Endothelial cell of umbilical vein (primary cell): ENCODE measurements around the gene ESRRA. TPM values are rescaled to one million over a fixed set of nuclear protein-coding genes. Genes with fewer than 3 reads are reported as not detected.
A peak's percentile ranks its signal among the peaks of the same experiment; 100 is the strongest.

Experiments used
- BruUV-seq: library from RNA; stranded (reverse); fragments of 400-500 nt; replicated peaks from 2 replicates; lab custom pipeline; 2021; lab: Mats Ljungman, UMichigan
- CTCF ChIA-PET: fragments of 300-600, 350-600 bp; sonication (Branson Sonifier 250); formaldehyde crosslinking; loops from one replicate; lab custom pipeline; 2021; ENCODE audit warnings: antibody characterized with exemption, inconsistent platforms; lab: Charles Lee
- POLR2A ChIA-PET: fragments of 300-600, 350-600 bp; sonication (Branson Sonifier 250); formaldehyde crosslinking; loops from one replicate; lab custom pipeline; 2021; ENCODE audit warnings: antibody characterized with exemption, inconsistent platforms; lab: Charles Lee
- DNase-seq: peaks from one replicate; pipeline ENCODE4 v3.0.0-alpha.2; 2011; ENCODE audit warnings: low read depth, low spot score
- FAIRE-seq: peaks from 2 replicates; lab custom pipeline; 2011; peaks lifted over from hg19 to GRCh38; lab: Jason Lieb, UNC
- H2AFZ ChIP-seq: 2 replicates; pipeline ENCODE4 v1.6.0; 2012; ENCODE audit warnings: low read depth, low read length, control low read depth, inconsistent platforms
- H3K27ac ChIP-seq: 2 replicates; pipeline ENCODE4 v1.5.1; 2011; ENCODE audit warnings: low read depth, mild to moderate bottlenecking, control low read depth, low read length, moderate library complexity; ENCODE audit not compliant: insufficient read depth
- H3K27me3 ChIP-seq, 2 experiments: 2 replicates each; pipeline versions ENCODE4 v1.6.0 to v1.6.1; 2011; ENCODE audit warnings: low read length in 2 of 2, mixed read lengths in 1 of 2; ENCODE audit not compliant: control insufficient read depth in 2 of 2, insufficient read depth in 2 of 2
- H3K36me3 ChIP-seq, 2 experiments: 2 replicates in 1 of 2; 3 replicates in 1 of 2; pipeline ENCODE4 v1.5.1; 2011; ENCODE audit warnings: low read length in 2 of 2, mild to moderate bottlenecking in 1 of 2, moderate library complexity in 1 of 2; ENCODE audit not compliant: control insufficient read depth in 2 of 2, insufficient read depth in 2 of 2; ENCODE audit errors: extremely low read depth in 1 of 2
- H3K4me1 ChIP-seq: 3 replicates; pipeline ENCODE4 v1.5.1; 2011; ENCODE audit warnings: mild to moderate bottlenecking, low read length; ENCODE audit not compliant: control insufficient read depth, insufficient read depth; ENCODE audit errors: extremely low read depth
- H3K4me2 ChIP-seq: 2 replicates; pipeline ENCODE4 v1.6.1; 2011; ENCODE audit warnings: low read length, control low read depth, mixed read lengths; ENCODE audit not compliant: insufficient read depth
- H3K4me3 ChIP-seq, 3 experiments: fragments of 200-600 bp in 1 of 3; sonication (generic), shearing (Covaris generic) in 1 of 3; replicated peaks in 1 of 3; 2 replicates each; pipeline ENCODE4 v1.5.1; 2011 to 2016; ENCODE audit warnings: control low read depth in 3 of 3, low read length in 3 of 3, mild to moderate bottlenecking in 2 of 3, inconsistent platforms in 1 of 3, low read depth in 1 of 3, moderate library complexity in 1 of 3; ENCODE audit not compliant: insufficient read depth in 1 of 3
- H3K79me2 ChIP-seq: 2 replicates; pipeline ENCODE4 v1.6.0; 2012; ENCODE audit warnings: low read length, inconsistent platforms; ENCODE audit not compliant: control insufficient read depth, insufficient read depth
- H3K9ac ChIP-seq: replicated peaks from 2 replicates; pipeline ENCODE3; 2011; ENCODE audit warnings: low read length, control low read depth; ENCODE audit not compliant: insufficient read depth; ENCODE audit errors: extremely low read depth
- H3K9me1 ChIP-seq: replicated peaks from 3 replicates; pipeline ENCODE4 v1.6.0; 2011; ENCODE audit warnings: mild to moderate bottlenecking, low read length; ENCODE audit not compliant: control insufficient read depth, insufficient read depth; ENCODE audit errors: extremely low read depth
- H3K9me3 ChIP-seq: replicated peaks from 2 replicates; pipeline ENCODE4 v1.5.1; 2012; ENCODE audit warnings: low read length, inconsistent platforms; ENCODE audit not compliant: control insufficient read depth, insufficient read depth
- H4K20me1 ChIP-seq: replicated peaks from 2 replicates; pipeline ENCODE3; 2011; ENCODE audit warnings: mild to moderate bottlenecking, low read length; ENCODE audit not compliant: control insufficient read depth, insufficient read depth; ENCODE audit errors: extremely low read depth
- EZH2 ChIP-seq: IDR thresholded peaks from 2 replicates; pipeline ENCODE4 v1.6.1; 2012; ENCODE audit warnings: borderline replicate concordance, low read depth, mild to moderate bottlenecking, moderate library complexity, low read length, inconsistent platforms; ENCODE audit not compliant: severe bottlenecking
- FOS ChIP-seq: IDR thresholded peaks from 2 replicates; pipeline ENCODE4 v1.6.1; 2011; ENCODE audit warnings: mild to moderate bottlenecking, low read length, moderate library complexity, borderline replicate concordance; ENCODE audit not compliant: insufficient read depth
- GATA2 ChIP-seq: IDR thresholded peaks from 2 replicates; pipeline ENCODE4 v1.7.0; 2011; ENCODE audit warnings: low read depth, mild to moderate bottlenecking, moderate library complexity, mixed read lengths, low read length; ENCODE audit not compliant: insufficient read length, insufficient read depth
- JUN ChIP-seq: IDR thresholded peaks from 2 replicates; pipeline ENCODE4 v1.6.1; 2011; ENCODE audit warnings: borderline replicate concordance, low read depth; ENCODE audit not compliant: insufficient read length, insufficient read depth
- MAX ChIP-seq: IDR thresholded peaks from 2 replicates; pipeline ENCODE4 v1.6.1; 2011; ENCODE audit not compliant: insufficient read depth, insufficient read length
- MYC ChIP-seq: IDR thresholded peaks from one replicate; pipeline ENCODE4 v1.6.1; 2011; ENCODE audit warnings: mild to moderate bottlenecking, low read depth, low read length
- POLR2A ChIP-seq: IDR thresholded peaks from 2 replicates; pipeline ENCODE4 v1.6.1; 2012; ENCODE audit warnings: low read depth, mild to moderate bottlenecking, control low read depth, low read length
- POLR2AphosphoS5 ChIP-seq: IDR thresholded peaks from 2 replicates; pipeline ENCODE4 v1.6.1; 2012; ENCODE audit warnings: low read depth, mild to moderate bottlenecking, control low read depth, low read length, moderate library complexity; ENCODE audit not compliant: insufficient read depth
- dilution Hi-C: fragments of 300-500 bp; cut with MboI; formaldehyde crosslinking; loops from one replicate; pipeline ENCODE4 v1.15.0; 2019; ENCODE audit warnings: low sequenced_read_pairs; ENCODE audit not compliant: extremely low pct_ligation_motif_present
- intact Hi-C: fragments of 100-400 bp; cut with micrococcal nuclease; formaldehyde crosslinking; loops from one replicate; pipeline ENCODE4 v1.10.0; 2022
- polyA plus RNA-seq, 4 experiments: library from polyadenylated mRNA; depleted of rRNA in 3 of 4; stranded (reverse) in 3 of 4; unstranded in 1 of 4; fragments of >200 nt; gene quantifications; 2 replicates each; pipeline versions ENCODE4 v1.2.1 to v1.2.3, GENCODE V29; 2011 to 2012; ENCODE audit warnings: missing spikeins in 1 of 4
- total RNA-seq: library from RNA; stranded (reverse); gene quantifications from 2 replicates; pipeline ENCODE4 v1.2.3, GENCODE V29; 2021
- TF ChIP-seq, protein P1 (sequence below), 2 donors: IDR thresholded peaks; 1 replicate in 1 of 2; 2 replicates in 1 of 2; pipeline ENCODE4 v1.5.1; 2011; ENCODE audit warnings: low read length in 2 of 2, mild to moderate bottlenecking in 2 of 2, moderate library complexity in 2 of 2, control low read depth in 1 of 2, inconsistent platforms in 1 of 2, low read depth in 1 of 2; ENCODE audit not compliant: insufficient read depth in 1 of 2; ENCODE audit errors: extremely low read depth in 1 of 2

ESRRA gene
- total and polyA plus RNA-seq, 2 donors (not counting 3 experiments of a cell fraction or from before 2014, with no cell fraction given), result 17.2 to 37.4 TPM

DNA sequence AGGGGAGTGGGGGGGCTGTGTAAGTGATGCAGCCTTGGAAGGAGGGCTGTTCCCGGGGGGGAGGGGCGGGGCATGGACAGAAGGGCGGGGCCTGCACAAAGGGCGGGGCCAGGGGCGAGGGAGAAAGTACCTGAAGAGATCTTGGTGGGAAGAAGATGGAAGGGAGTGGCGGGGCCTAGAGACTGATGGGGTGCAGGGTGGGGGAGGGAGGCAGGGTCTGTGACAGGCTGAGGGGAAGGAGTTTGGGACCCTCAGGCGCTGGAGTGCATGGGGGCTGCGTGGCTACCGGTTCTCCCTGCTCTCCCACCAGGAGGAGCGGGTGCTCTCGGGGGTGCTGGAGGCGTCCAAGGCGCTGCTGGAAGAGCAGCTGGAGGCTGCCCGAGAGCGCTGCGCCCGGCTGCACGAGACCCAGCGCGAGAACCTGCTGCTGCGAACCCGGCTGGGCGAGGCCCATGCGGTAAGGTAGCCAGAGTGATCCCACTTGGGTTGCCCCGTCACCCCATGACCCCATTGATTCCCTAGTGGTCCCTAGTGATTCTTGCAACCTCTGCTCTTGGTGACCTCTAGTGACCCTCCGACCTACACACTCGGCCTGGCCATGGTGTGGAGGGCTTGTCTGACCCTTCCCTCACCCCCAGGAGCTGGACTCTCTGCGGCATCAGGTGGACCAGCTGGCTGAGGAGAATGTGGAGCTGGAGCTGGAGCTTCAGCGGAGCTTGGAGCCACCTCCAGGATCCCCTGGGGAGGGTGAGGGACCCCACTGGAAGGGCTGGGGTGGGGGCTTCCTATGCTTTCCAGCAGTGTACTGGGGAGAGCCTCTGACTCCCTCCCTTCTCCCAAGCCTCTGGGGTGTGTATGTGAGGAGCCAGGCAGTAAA lies 37.8 kb downstream of the ESRRA start:
- TF ChIP-seq EZH2 (no peak), FOS (no peak), JUN (no peak), GATA2 (no peak), MYC (no peak), POLR2A (no peak), MAX (no peak), POLR2AphosphoS5 (no peak)
- TF ChIP-seq, protein P1, sequence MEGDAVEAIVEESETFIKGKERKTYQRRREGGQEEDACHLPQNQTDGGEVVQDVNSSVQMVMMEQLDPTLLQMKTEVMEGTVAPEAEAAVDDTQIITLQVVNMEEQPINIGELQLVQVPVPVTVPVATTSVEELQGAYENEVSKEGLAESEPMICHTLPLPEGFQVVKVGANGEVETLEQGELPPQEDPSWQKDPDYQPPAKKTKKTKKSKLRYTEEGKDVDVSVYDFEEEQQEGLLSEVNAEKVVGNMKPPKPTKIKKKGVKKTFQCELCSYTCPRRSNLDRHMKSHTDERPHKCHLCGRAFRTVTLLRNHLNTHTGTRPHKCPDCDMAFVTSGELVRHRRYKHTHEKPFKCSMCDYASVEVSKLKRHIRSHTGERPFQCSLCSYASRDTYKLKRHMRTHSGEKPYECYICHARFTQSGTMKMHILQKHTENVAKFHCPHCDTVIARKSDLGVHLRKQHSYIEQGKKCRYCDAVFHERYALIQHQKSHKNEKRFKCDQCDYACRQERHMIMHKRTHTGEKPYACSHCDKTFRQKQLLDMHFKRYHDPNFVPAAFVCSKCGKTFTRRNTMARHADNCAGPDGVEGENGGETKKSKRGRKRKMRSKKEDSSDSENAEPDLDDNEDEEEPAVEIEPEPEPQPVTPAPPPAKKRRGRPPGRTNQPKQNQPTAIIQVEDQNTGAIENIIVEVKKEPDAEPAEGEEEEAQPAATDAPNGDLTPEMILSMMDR (IDR thresholded peaks at IDR 0.05; ENCODE audit: extremely low read depth in 1 of 2, insufficient read depth in 1 of 2, low read depth in 1 of 2, low read length in 2 of 2), result no peak
- Histone ChIP-seq H3K36me3 (no peaks in the 10 kb centered on the region), H3K27ac (no peak overlapping the region), H3K79me2 (no peaks in the 10 kb centered on the region), H2AFZ (peak overlapping the region; percentile 96), H3K27me3 (no peaks in the 10 kb centered on the region), H3K4me1 (no peaks in the 10 kb centered on the region), H3K9ac (no peak overlapping the region), H3K9me1 (no peaks in the 10 kb centered on the region), H3K9me3 (no peaks in the 10 kb centered on the region), H4K20me1 (no peaks in the 10 kb centered on the region), H3K4me2 (no peak overlapping the region), H3K4me3 (peak overlapping the region in 1 of 3 experiments; percentile 13)
- intact Hi-C loops, result no loop called here
- BruUV-seq, result no TSS peak
- POLR2A ChIA-PET, result interaction anchor here (0.5 to 1.0 kb wide), 3 partner anchors 10 to 154 kb away, joined by 3 to 4 read pairs (median 3); partner anchors contain the start of genes PRDX5 and TRMT112
- peak; percentile 78 for FAIRE-seq
- DNase-seq, result no peak
- dilution Hi-C loops, result no loop called here
- CTCF ChIA-PET, result interaction anchor here (0.6 to 7.0 kb wide), 16 partner anchors 8 to 599 kb away, joined by 3 to 107 read pairs (median 4); partner anchors contain the start of genes CATSPERZ, PRDX5, RPS6KA4 and TRMT112
